Medulla oblongata (tissue), 1 donor: ENCODE results near the gene ITPRIPL2.

ENCODE experiments used
- DNase-seq: peaks from one replicate; pipeline ENCODE4 v3.0.0-alpha.2; 2015; ENCODE audit errors: extremely low spot score

The ITPRIPL2 gene

DNA sequence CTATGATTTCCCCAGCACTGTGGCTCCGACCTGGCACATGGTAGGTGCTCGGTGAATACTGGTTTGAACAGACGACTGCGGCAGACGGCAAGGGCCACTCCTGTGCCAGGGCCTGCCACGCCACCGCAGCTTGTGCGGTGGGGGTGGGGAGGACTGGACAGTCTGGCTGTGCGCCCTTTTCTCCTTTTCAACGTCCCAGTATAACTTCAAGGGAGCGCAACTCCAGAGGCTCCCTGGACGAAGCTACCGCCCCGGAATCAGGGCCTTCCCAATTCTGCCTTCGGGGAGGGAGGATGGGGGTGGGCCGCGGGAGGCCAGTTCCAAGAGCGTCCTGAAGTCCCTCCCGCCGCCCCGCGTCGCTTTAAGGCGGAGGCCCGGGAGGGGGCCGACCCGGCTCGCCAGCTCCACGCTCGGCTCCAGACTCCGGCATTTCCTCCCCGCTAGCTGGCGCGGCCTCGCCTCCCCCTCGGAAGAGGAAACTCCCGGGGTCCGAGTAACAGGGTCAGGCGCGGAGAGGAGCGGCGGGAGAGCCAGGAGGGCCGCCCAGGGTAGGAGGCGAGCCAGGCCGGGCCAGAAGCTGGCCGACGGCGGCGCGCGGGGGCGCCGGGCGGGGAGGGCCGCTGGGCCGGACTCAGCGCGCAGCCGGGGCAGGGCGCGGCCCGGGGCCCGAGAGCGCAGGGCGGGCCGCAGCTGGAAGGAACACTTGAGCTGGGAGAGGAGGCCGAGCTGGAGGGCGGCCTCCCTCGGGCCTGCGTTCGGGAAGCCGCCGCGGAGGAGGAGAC is at the start of gene ITPRIPL2:
Gene ITPRIPL2, plus strand, starts transcription at position 388 of the 782 bp plus-strand sequence. CDS start 498 bp downstream, outside the sequence.
- DNase-seq: peak; percentile 52

DNA sequence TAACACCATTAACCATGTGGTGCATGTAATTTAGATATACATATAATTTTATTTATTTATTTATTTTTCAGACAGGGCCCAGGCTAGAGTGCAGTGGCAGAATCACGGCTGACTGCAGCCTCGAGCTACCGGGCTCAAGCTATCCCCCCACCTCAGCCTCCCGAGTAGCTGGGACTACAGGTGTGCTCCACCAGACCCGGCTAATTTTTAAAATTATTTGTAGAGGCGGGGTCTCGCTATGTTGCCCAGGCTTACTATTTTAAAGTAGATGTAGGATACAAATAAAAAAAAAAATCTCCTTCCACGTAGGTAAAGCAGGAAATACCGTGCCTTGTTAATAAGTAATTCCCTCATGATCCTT is 46.8 kb upstream of the ITPRIPL2 start:
- no peak for DNase-seq

DNA sequence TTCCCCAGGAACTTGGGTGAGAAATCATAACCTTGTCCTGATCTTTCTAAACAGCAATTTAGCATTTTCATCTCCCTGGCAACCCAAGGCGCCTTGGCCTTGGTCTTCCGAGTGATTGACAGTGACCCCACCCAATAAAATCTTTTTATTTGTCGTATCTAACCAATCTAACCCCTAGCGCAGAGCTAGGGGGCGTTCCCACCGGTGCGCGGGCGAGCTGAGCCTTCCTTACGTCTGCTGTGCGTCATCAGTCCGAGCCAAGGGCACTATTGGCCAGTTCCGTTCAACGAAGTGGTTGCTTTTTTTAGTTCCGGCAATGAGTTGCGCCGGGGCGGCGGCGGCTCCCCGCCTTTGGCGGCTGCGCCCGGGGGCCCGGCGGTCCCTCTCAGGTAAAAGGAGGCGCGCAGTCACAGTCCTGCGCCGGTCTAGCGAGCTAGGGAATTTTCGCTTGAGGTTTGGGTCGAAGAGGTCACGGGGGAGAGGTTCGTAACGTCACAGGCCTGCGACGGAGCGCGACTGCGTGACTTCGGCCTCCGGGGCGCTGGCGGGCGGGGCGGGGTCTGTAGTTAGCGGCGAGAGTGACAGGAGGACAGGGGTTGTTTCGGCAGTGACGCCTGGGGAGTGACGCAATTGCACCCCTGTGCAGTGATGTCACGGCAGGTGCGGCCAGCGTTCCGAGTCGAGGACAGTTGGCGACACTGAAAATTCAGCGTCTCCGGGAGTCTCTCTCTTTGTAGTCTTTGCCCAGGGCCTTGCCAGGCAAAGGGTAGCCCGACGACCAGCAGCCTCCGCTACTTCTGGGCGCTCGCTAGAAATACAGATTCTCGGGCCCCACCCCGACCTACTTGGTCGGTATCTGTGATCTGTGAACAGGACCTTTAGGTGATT is 46.2 kb upstream of the ITPRIPL2 start, which contains the start of gene COQ7:
Gene COQ7, plus strand, starts transcription at position 266 of the 888 bp plus-strand sequence. Its CDS starts 51 bp downstream, at position 317.
- peak; percentile 99 for DNase-seq

DNA sequence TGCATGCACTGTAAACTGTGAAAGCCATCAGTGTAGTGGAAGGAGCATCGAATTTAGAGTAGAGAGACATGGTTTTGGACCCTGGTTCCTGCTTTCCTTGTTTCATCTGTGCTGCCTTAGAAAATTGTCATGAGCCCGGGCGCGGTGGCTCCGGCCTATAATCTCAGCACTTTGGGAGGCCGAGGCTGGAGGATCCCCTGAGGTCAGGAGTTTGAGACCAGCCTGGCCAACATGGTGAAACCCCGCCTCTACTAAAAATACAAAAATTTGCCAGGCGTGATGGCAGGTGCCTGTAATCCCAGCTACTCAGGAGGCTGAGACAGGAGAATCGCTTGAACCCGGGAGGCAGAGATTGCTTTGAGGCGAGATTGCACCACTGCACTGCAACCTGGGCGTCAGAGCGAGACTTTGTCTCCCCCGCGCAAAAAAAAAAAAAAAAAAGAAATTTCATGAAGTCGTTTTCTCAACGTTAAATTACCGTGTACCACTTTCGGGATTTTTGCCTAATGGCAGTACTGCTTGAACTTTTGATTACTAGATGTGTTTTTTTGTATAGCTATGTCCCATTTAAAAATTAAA is 45.4 kb upstream of the ITPRIPL2 start:
- no peak for DNase-seq

DNA sequence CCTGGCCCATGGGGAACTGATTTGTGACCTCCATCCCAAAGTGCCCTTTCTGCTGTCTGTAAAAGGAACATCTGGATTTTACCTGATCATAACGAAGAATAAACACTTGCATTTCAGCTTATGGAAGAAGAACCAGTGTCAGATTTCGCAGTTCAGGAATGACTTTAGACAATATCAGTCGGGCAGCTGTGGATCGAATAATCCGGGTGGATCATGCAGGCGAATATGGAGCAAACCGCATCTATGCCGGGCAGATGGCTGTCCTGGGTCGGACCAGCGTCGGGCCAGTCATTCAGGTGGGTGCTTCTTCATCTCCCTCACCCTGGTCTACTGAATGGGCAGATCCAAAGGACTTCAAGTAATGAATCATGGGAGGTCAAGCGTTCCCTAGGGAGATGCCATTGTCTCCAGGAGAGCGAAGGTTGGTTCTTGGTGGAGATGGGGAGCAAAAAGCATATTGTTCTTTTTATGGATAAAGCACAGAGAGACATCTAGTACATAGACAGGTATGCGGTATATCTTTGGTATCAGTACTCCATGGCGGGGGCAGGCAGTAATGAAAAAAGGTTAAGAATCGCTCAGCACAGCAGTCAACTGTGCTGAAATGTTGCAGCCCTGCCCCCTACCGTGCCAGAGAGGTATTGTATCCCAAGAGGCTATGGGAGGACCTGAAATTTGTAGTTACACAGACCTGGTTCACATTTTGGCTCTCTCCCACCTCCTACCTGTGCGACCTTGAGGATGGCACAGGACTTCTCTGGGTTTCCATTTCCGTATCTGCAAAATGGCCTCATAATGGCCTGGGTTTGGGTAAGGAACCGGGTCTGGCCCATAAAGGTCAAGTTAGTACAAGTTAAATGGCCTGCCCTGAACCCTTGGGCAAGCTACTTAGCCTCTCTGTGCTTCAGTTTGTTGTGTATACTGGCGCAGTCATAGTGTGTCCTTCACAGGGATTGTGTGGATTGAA is 41.7 kb upstream of the ITPRIPL2 start:
- DNase-seq: peak; percentile 70

DNA sequence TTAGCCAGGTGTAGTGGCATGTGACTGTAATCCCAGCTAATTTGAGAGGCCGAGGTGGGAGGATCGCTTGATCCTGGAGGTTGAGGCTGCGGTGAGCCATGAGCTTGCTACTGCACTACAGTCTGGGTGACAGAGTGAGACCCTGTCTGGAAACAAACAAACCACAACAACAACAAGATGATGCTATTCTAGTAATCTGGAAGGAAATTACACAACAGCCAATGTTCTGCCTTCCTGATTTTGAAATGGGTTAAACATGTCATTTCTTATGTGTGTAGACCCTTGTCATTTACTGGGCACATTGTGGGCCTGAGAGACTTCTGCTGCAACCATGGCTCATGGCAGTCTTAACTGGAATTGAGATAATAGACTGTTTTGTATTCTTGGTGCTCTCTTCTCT is 40.4 kb upstream of the ITPRIPL2 start:
- no peak for DNase-seq

DNA sequence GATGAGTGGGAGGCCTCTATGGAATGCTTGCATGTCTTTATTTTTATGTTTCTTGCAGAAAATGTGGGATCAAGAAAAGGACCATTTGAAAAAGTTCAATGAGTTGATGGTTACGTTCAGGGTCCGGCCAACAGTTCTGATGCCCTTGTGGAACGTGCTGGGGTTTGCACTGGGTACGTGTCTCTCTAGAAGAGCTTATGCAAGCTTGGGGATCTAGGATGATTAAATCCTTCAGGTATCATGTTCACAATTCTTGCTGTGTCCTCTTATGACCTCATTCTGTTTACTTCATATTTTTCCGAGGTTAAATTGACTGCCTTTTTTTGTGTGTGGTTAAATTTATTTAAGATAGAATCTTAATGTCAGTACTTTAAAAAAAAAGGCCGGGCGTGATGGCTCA is 39.9 kb upstream of the ITPRIPL2 start:
- DNase-seq: no peak

DNA sequence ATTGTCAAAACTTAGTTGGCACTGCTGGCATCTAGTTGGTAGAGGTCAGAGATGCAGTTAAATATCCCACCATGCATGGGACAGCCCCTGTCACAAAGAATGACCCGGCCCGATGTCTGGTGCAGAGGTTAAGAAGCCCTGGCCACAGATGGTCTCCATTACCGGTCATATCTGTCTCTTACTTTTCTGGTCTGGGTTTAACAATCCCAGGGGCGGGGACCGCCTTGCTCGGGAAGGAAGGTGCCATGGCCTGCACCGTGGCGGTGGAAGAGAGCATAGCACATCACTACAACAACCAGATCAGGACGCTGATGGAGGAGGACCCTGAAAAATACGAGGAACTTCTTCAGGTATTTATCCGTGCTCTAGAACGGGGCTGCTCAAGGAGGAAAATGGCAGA is 38.3 kb upstream of the ITPRIPL2 start:
- DNase-seq: no peak

DNA sequence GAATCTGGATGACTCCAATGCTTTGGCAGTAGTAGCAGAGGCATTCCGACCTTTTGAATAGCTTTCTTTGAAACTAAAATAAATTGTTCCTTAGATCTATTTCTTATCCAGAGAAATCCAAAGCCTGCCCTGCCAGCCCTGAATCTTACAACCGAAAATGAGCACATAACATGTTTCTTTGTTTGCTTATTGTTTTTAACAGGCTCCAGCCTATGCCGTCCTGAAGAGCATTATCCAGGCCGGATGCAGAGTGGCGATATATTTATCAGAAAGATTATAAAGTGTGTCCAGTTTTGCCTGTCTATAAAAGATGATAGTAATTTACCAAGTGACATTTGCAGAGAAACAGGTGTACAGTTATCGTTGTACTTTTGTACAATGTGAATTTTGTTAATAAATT is 35.9 kb upstream of the ITPRIPL2 start:
- no peak for DNase-seq

DNA sequence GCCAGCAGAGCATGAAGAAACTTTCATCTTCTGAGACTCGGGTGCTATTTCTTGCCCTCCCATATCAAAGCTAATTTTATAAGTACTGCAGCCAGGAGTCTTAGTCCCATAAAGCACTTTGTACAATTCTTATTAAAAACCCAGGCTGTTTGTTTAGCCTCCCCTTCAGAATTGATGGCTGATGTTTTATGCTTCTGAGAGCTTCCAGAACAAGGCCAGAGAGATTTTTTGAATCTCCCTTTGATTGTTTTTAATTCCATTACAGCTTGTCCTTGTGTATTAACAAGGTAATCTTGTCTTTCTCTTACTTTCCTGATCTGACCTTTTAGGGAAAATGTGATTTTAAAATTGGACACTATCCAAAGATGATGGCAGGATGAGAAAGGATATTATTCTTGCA is 30.1 kb upstream of the ITPRIPL2 start:
- DNase-seq: no peak

DNA sequence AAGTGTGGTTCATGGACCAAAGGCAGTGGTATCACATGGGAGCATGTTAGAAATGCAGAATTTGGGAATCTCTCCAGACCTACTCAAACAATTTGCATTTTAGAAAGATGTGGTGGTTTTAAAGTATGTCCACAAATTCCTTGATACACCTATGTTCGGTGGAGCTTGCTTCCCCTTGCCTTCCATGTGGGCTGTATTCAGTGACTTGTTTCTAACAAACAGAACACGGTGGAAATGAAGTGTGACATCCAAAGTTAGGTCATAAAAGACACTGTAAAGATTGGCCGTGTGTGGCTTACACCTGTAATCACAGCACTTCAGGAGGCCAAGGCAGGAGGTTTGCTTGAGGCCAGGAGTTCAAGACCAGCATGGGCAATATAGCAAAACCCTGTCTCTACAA is 29.6 kb upstream of the ITPRIPL2 start:
- DNase-seq: no peak

DNA sequence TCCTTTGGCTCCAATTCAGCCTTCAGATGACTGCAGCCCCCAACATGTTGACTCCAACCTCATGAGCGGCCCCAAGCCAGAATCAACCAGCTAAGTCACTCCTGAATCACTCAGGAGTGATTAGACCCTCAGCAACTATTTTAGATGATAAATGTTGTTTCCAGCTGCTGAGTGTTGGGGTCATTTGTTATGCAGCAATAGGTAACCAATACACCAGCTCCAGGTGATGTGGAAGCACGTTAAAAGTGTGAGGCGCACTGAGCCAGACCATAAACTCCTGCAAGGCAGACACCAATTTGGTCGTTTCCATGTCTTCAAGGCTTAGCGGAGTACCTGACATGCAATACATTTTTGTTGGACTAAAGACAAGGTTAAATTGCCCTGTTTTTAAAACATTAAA is 28.9 kb upstream of the ITPRIPL2 start:
- no peak for DNase-seq

DNA sequence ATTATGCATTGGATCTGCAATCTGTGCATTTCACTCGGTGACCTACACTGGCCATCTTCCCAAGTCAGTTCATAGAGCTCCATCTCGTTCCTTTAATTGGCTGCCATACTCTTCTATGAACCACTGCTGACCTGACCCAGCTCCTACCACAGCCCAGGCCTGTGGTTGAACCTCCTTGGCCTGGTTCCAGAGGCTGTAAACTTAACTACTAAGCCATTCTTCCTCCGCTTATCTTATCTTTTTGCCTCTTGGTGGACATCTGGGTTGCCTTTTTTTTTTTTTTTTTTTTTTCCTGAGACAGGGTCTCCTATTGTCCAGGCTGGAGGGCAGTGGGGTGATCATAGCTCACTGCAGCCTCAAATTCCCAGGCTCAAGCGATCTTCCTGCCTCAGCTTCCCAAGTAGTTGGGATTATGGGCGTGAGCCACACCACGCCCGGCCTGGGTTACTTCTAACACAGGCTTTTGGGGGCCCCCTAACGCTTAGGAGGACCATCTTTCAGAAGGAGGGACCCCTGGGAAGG is 28.0 kb upstream of the ITPRIPL2 start:
- DNase-seq: peak; percentile 18

DNA sequence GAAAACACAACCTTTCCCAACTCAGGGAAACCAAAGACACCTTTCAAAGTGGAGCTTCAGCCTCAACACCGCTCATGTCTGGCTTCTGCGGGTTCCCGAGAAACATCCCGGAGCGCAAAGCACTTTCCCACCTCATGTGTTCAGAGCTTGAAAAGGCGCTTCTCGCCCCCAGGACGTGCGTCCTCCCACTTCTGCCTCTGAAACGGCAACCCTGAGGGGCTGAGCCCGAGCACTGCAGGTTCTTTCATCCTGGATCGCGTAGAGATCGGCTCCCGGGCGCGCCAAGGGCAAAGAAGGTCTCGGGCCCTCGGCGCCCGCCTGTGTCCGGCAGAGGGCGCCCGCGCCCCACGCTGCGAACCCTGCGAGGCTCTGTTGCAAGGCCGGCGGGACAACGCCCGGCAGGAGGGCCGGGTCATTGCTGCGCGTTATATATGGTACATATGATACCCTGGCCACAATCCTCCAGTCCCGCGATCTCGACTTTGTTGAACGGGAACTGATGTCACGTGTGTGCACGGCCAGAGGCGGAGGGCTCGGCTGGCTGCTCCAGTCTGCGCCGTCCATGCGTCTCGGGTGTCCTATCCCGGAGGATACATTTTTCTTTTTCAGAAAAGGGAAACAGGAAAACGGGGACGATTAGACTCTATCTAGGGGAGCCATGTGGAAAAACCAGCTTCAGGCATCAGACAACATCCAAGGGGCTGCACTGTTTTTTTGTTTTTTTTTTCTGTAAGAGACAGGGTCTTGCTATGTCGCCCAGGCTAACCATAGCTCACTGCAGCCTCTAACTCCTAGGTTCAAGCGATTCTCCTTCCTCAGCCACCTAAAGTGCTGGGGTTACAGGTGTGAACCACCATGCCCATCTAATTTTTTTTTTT is 27.2 kb upstream of the ITPRIPL2 start:
- peak; percentile 89 for DNase-seq

DNA sequence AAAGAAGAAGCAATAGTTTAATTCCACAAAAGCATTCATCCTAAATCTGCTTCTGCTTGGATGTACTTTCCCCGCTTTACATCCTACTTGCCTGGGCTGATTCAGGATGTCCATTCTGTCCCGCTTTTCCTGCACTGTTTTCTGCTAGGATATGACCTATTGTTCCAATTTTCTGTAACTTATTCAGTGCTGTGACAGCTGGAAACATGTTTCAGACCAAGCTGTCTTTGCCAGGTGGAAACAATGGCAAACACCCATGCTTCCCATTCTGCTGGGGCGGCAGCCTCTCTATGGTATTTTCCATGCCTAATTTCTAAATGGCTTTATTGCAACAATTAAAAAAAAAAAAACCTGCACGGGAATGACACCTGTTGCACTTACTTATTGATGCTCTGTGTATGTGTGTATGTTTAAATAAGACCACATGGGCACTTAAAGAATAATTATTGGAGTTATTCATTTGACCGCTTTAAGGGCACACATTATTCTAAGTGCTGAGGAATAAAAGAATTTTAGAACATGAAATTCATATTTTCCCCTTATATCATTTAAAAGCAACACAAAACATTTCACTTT is 25.3 kb upstream of the ITPRIPL2 start:
- no peak for DNase-seq

DNA sequence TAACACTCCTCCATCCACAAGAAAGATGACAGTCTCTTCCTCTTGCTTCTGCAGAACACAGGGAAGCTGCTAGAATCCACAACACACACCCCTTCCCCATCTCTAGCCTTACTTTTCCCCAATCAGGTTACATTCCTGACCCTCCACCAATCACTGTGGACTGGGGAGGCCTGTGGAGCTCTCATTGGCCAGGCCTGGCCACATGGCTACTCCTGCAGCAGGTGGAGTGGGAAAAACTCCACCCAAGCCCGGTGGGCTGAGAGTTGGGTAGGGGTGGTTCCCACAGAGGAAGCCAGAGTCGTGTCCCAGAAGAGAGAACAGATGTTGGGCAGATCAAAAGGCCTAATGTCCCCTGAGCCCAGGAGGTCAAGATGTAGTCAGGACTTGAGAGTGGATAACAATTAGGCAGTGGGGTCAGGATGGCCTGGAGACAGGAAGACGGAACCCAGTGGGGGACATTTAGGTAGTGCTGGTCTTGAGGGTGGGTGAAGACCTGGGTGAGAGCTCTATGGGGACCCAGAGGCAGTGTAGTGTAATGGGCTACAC is 24.3 kb upstream of the ITPRIPL2 start:
- DNase-seq: no peak

DNA sequence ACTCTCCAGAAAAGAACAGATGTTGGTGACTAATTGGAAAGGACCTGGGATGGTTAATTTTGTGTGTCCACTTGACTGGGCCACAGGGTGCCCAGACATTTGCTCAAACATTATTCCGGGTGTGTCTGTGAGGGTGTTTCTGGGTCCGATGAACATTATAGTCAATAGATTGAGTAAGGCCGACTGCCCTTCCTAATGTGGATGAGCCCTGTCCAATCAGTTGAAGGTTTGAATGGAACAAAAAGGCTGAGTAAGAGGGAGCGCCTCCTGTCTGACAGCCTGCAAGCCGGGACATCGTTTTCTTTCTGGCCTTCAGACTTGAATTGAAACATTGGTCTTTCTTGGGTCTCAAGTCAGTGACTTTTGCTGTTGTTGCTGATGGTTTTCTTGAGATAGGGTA is 22.8 kb upstream of the ITPRIPL2 start:
- no peak for DNase-seq

DNA sequence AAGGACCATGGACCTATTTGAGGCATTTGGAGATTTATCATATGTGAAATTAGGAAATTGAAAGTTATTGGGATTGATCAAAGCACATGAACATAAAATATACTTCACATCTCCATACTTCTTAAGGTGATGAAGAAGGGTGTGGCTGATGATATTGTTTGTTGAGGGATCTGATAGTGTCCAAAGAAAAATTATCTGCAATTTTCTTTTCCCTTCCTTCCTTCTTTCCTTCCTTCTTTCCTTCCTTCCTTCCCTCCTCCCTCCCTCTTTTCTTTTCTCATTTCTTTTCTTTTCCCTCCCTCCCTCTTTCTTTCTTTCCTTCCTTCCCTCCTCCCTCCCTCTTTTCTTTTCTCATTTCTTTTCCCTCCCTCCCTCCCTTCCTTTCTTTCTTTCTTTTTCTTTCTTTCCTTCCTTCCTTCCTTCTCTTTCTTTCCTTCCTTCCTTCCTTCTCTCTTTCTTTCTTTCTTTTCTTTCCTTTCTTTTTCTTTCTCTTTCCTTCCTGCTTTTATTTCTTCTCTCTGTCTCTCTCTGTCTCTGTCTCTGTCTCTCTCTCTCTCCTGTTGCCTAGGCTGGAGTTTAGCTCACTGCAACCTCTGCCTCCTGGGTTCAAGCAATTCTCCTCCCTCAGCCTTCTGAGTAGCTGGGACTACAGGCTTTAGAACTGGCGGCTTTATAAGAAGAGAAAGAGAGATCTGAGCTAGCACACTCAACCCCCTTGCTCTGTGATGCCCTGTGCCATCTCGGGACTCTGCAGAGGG is 20.9 kb upstream of the ITPRIPL2 start:
- no peak for DNase-seq
